Fibroblast of lung (primary cell): ENCODE results near the gene FIBIN.

Source experiments
- CTCF ChIP-seq, 2 donors: IDR thresholded peaks in 1 of 2; conservative IDR thresholded peaks in 1 of 2; 1 replicate in 1 of 2; 2 replicates in 1 of 2; pipeline ENCODE4 v1.5.1; 2011 to 2012; ENCODE audit warnings: low read length in 2 of 2, control low read depth in 1 of 2, inconsistent platforms in 1 of 2, low read depth in 1 of 2, mild to moderate bottlenecking in 1 of 2
- EZH2 ChIP-seq: IDR thresholded peaks from 2 replicates; pipeline ENCODE4 v1.5.1; 2012; ENCODE audit warnings: low read length, control low read depth, mild to moderate bottlenecking; ENCODE audit errors: missing control alignments

- no peak for TF ChIP-seq CTCF (conservative IDR thresholded peaks at IDR 0.05 in 1 of 2, IDR thresholded peaks at IDR 0.05 in 1 of 2; ENCODE audit: low read depth in 1 of 2, low read length in 2 of 2)
- TF ChIP-seq EZH2: no peak
These were observed 18.5 kb downstream of the FIBIN start for GRCh38 chr11:27012234-27012921.
